ENCODE results near the gene TMEM212.

- TF ChIP-seq CTCF (optimal IDR thresholded peaks at IDR 0.05 in 1 of 3, IDR thresholded peaks at IDR 0.05 in 1 of 3, conservative IDR thresholded peaks at IDR 0.05 in 1 of 3; ENCODE audit: extremely low read depth in 1 of 3, insufficient read depth in 2 of 3, low read length in 3 of 3), result no peak
- no peak for TF ChIP-seq EZH2 (IDR thresholded peaks at IDR 0.05; ENCODE audit: low read length)
Observed at GRCh38 chr3:171845481-171846284, 2.5 kb downstream of the TMEM212 start.
